ENCODE data around the gene NR4A1.
A peak's percentile ranks its signal among the peaks of the same experiment; 100 is the strongest.

NR4A1 gene

GRCh38 chr12:52080403-52081251 lies 29.4 kb downstream of the NR4A1 start:
- Histone ChIP-seq H3K9ac (ENCODE audit: low read length) (no peak overlapping the region), H3K9me2 (replicated peaks; ENCODE audit: insufficient read depth, low read length) (no peaks in the 10 kb centered on the region), H2AFZ (ENCODE audit: low read length) (no peak overlapping the region), H3K4me3 (ENCODE audit: low read length) (no peak overlapping the region), H3K79me2 (ENCODE audit: low read length) (peaks cover 10% of the 10 kb centered on the region; the same call in 1 of the 2 replicates), H3K9me3 (replicated peaks; ENCODE audit: insufficient read depth, low read length) (no peaks in the 10 kb centered on the region), H3F3A (ENCODE audit: insufficient read depth, low read length) (no peaks in the 10 kb centered on the region), H3K27ac (ENCODE audit: low read length) (no peak overlapping the region), H3K4me2 (ENCODE audit: low read depth, low read length) (no peak overlapping the region), H3K27me3 (replicated peaks; ENCODE audit: insufficient read depth, low read length) (no peaks in the 10 kb centered on the region), H3K36me3 (replicated peaks; ENCODE audit: insufficient read depth, low read length) (no peaks in the 10 kb centered on the region), H4K20me1 (ENCODE audit: insufficient read depth, low read length) (no peaks in the 10 kb centered on the region), H3K4me1 (ENCODE audit: low read length) (peaks cover 18% of the 10 kb centered on the region)
- DNase-seq: no peak
- no peak for TF ChIP-seq CTCF (IDR thresholded peaks at IDR 0.05; ENCODE audit: low read length)
- no peak for TF ChIP-seq EZH2 (optimal IDR thresholded peaks at IDR 0.05; ENCODE audit: low read depth, low read length)
- no peak for TF ChIP-seq EZH2phosphoT487 (IDR thresholded peaks at IDR 0.05; ENCODE audit: low read length)

- TF ChIP-seq EZH2phosphoT487 (IDR thresholded peaks at IDR 0.05; ENCODE audit: low read length): no peak
- no peak for TF ChIP-seq EZH2 (optimal IDR thresholded peaks at IDR 0.05; ENCODE audit: low read depth, low read length)
- no peak for TF ChIP-seq CTCF (IDR thresholded peaks at IDR 0.05; ENCODE audit: low read length)
- Histone ChIP-seq H3K9ac (ENCODE audit: low read length) (no peak overlapping the region), H3K4me1 (ENCODE audit: low read length) (peaks cover 18% of the 10 kb centered on the region), H3K27me3 (replicated peaks; ENCODE audit: insufficient read depth, low read length) (no peaks in the 10 kb centered on the region), H3K79me2 (ENCODE audit: low read length) (peaks cover 3% of the 10 kb centered on the region; the same call in 1 of the 2 replicates), H3K9me2 (replicated peaks; ENCODE audit: insufficient read depth, low read length) (no peaks in the 10 kb centered on the region), H2AFZ (ENCODE audit: low read length) (no peak overlapping the region), H3K4me3 (ENCODE audit: low read length) (no peak overlapping the region), H3K27ac (ENCODE audit: low read length) (no peak overlapping the region), H3K9me3 (replicated peaks; ENCODE audit: insufficient read depth, low read length) (no peaks in the 10 kb centered on the region), H3K36me3 (replicated peaks; ENCODE audit: insufficient read depth, low read length) (no peaks in the 10 kb centered on the region), H3F3A (ENCODE audit: insufficient read depth, low read length) (no peaks in the 10 kb centered on the region), H4K20me1 (ENCODE audit: insufficient read depth, low read length) (no peaks in the 10 kb centered on the region), H3K4me2 (ENCODE audit: low read depth, low read length) (no peak overlapping the region)
- peak; percentile 23 for DNase-seq
These were observed 30.1 kb downstream of the NR4A1 start for GRCh38 chr12:52081263-52081733.

GRCh38 chr12:52082026-52082668 lies 30.9 kb downstream of the NR4A1 start:
- H3F3A ChIP-seq (ENCODE audit: insufficient read depth, low read length): no peaks in the 10 kb centered on the region
- H3K4me1 ChIP-seq (ENCODE audit: low read length): peaks cover 18% of the 10 kb centered on the region
- H3K27me3 ChIP-seq (replicated peaks; ENCODE audit: insufficient read depth, low read length): peaks cover 1% of the 10 kb centered on the region; the same call in 1 of the 2 replicates
- no peaks in the 10 kb centered on the region for H3K9me3 ChIP-seq (replicated peaks; ENCODE audit: insufficient read depth, low read length)
- no peaks in the 10 kb centered on the region for H3K79me2 ChIP-seq (ENCODE audit: low read length)
- DNase-seq: no peak
- H4K20me1 ChIP-seq (ENCODE audit: insufficient read depth, low read length): no peaks in the 10 kb centered on the region
- no peak overlapping the region for H3K27ac ChIP-seq (ENCODE audit: low read length)
- no peaks in the 10 kb centered on the region for H3K36me3 ChIP-seq (replicated peaks; ENCODE audit: insufficient read depth, low read length)
- no peak overlapping the region for H2AFZ ChIP-seq (ENCODE audit: low read length)
- no peak overlapping the region for H3K9ac ChIP-seq (ENCODE audit: low read length)
- H3K4me2 ChIP-seq (ENCODE audit: low read depth, low read length): no peak overlapping the region
- no peaks in the 10 kb centered on the region for H3K9me2 ChIP-seq (replicated peaks; ENCODE audit: insufficient read depth, low read length)
- no peak for TF ChIP-seq EZH2phosphoT487 (IDR thresholded peaks at IDR 0.05; ENCODE audit: low read length)
- TF ChIP-seq EZH2 (optimal IDR thresholded peaks at IDR 0.05; ENCODE audit: low read depth, low read length): no peak
- TF ChIP-seq CTCF (IDR thresholded peaks at IDR 0.05; ENCODE audit: low read length): no peak
- H3K4me3 ChIP-seq (ENCODE audit: low read length): no peak overlapping the region
